Gastroesophageal sphincter (tissue), 4 donors: ENCODE data around the gene B3GALT2. TPM values are rescaled to one million over a fixed set of nuclear protein-coding genes. Genes with fewer than 3 reads are reported as not detected.

Experiments
- ATAC-seq: fragments of 150-250 bp; one replicate; pipeline ENCODE4 v1.9.1; 2016; ENCODE audit warnings: mild to moderate bottlenecking, moderate library complexity
- H3K27ac ChIP-seq, 4 donors: fragments of 200-600 bp; sonication (generic) in 3 of 4; 1 replicate in 3 of 4; 2 replicates in 1 of 4; pipeline ENCODE4 v1.5.1; 2016 to 2019
- H3K27me3 ChIP-seq: fragments of 200-600 bp; sonication (generic); one replicate; pipeline ENCODE4 v1.5.1; 2019
- H3K36me3 ChIP-seq, 2 donors: fragments of 200-600 bp; sonication (generic); one replicate each; pipeline ENCODE4 v1.5.1; 2019; ENCODE audit warnings: control low read depth in 1 of 2
- H3K4me1 ChIP-seq, 3 donors: fragments of 200-600 bp; sonication (generic); 1 replicate in 2 of 3; 2 replicates in 1 of 3; pipeline ENCODE4 v1.5.1; 2016 to 2019; ENCODE audit warnings: control low read depth in 2 of 3
- H3K4me3 ChIP-seq, 2 donors: fragments of 200-600 bp; sonication (generic); one replicate each; pipeline ENCODE4 v1.5.1; 2019; ENCODE audit warnings: mild to moderate bottlenecking in 1 of 2, moderate library complexity in 1 of 2
- H3K9me3 ChIP-seq, 3 donors: fragments of 200-600 bp; sonication (generic); one replicate each; pipeline ENCODE4 v1.5.1; 2017 to 2019; ENCODE audit warnings: control low read depth in 2 of 3
- CTCF ChIP-seq, 4 experiments: fragments of 200-600 bp in 2 of 4; fragments of 450-650 bp in 2 of 4; sonication (generic) in 1 of 4; IDR thresholded peaks; one replicate each; pipeline ENCODE4 v1.5.1; 2017 to 2019; ENCODE audit warnings: antibody characterized with exemption in 4 of 4, mild to moderate bottlenecking in 2 of 4, moderate library complexity in 2 of 4
- EP300 ChIP-seq: sonication (generic); formaldehyde crosslinking; IDR thresholded peaks from one replicate; pipeline ENCODE4 v1.6.1; 2017; ENCODE audit warnings: antibody characterized with exemption, mild to moderate bottlenecking
- POLR2A ChIP-seq, 2 donors: fragments of 450-650 bp; IDR thresholded peaks; one replicate each; pipeline ENCODE4 v1.6.1; 2017; ENCODE audit warnings: antibody characterized with exemption in 2 of 2, mild to moderate bottlenecking in 2 of 2, moderate library complexity in 1 of 2
- POLR2AphosphoS5 ChIP-seq: sonication (generic); formaldehyde crosslinking; IDR thresholded peaks from one replicate; pipeline ENCODE4 v1.6.1; 2017; ENCODE audit warnings: antibody characterized with exemption
- WGBS, 2 donors: methylation state at CpG; one replicate each; pipeline ENCODE4 v1.1.5; 2018; ENCODE audit warnings: low coverage in 1 of 2; 5-methylcytosine and 5-hydroxymethylcytosine counted together
- small RNA-seq, 4 donors: library from RNA; depleted of rRNA; stranded (forward); fragments of <200 nt; gene quantifications; one replicate each; pipeline ENCODE3, GENCODE V24; 2016
- total RNA-seq, 4 donors: library from RNA; depleted of rRNA; stranded (reverse); fragments of >200 nt; gene quantifications; one replicate each; pipeline ENCODE4 v1.1.0, GENCODE V29; 2016

The B3GALT2 gene
- total RNA-seq, 4 donors from 2014 or later = 1.2 to 5.3 (median 4.2) TPM

- no peak for TF ChIP-seq CTCF (IDR thresholded peaks at IDR 0.05)
- TF ChIP-seq POLR2A (IDR thresholded peaks at IDR 0.05) = no peak
- no peak for TF ChIP-seq POLR2AphosphoS5
- no peak for TF ChIP-seq EP300
- Histone ChIP-seq H3K36me3 (peaks cover 0 to 61% of the 10 kb centered on the region in 2 donors), H3K9me3 (no peaks in the 10 kb centered on the region), H3K27me3 (no peaks in the 10 kb centered on the region), H3K4me1 (peaks cover 0 to 33% (median 0%) of the 10 kb centered on the region in 3 donors), H3K27ac (no peak overlapping the region), H3K4me3 (no peak overlapping the region)
- no peak for ATAC-seq
- 78 to 93% methylated on average over 4 to 7 of the region's 7 CpGs for WGBS, 2 donors
Measured at GRCh38 chr1:193140254-193140653, 46.2 kb downstream of the B3GALT2 start.

- TF ChIP-seq CTCF (IDR thresholded peaks at IDR 0.05) (no peak), POLR2AphosphoS5 (no peak), EP300 (no peak), POLR2A (IDR thresholded peaks at IDR 0.05) (no peak)
- Histone ChIP-seq H3K9me3 (no peaks in the 10 kb centered on the region), H3K4me3 (no peak overlapping the region), H3K27ac (no peak overlapping the region), H3K4me1 (peaks cover 0 to 32% (median 0%) of the 10 kb centered on the region in 3 donors), H3K36me3 (peaks cover 4 to 59% of the 10 kb centered on the region in 2 donors), H3K27me3 (no peaks in the 10 kb centered on the region)
- ATAC-seq = no peak
- 94 to 95% methylated on average over 2 of the region's 2 CpGs for WGBS, 2 donors
Measured at GRCh38 chr1:193131266-193131860, 55.0 kb downstream of the B3GALT2 start.

Small RNA genes lying within 50 kb of the gene (small RNA-seq; reads per million reads assigned to genes)
- gene MIR1278 = 0 reads per million in 4 donors

Other genes with a start within 250 kb of the B3GALT2 start
- 10 to 100 TPM; 24.1 to 42.7 (median 32.8) TPM for gene UCHL5, start 127.3 kb downstream of the B3GALT2 start, total RNA-seq
- 100 to 1,000 TPM; 137 to 185 (median 150) TPM for gene RO60, start 127.0 kb downstream of the B3GALT2 start, total RNA-seq
- gene GLRX2, start 81.2 kb downstream of the B3GALT2 start, total RNA-seq = 10 to 100 TPM in 2 of 4 donors, 1 to 10 TPM in 2; 7.0 to 14.4 (median 9.3) TPM
- gene CDC73, start 64.6 kb downstream of the B3GALT2 start, total RNA-seq = 10 to 100 TPM; 42.7 to 73.3 (median 53.7) TPM